ENCODE results near the gene NPAS3.

GRCh38 chr14:32897698-32898064 lies 41.0 kb upstream of the NPAS3 start:
- TF ChIP-seq CTCF (IDR thresholded peaks at IDR 0.05; ENCODE audit: borderline replicate concordance, extremely low read depth, low read length, poor library complexity, severe bottlenecking) (no peak), EZH2 (IDR thresholded peaks at IDR 0.05; ENCODE audit: borderline replicate concordance, low read depth, low read length, severe bottlenecking) (no peak)

All from DND-41 (cell line).